ENCODE results near the gene KCNQ5.

KCNQ5 gene

DNA sequence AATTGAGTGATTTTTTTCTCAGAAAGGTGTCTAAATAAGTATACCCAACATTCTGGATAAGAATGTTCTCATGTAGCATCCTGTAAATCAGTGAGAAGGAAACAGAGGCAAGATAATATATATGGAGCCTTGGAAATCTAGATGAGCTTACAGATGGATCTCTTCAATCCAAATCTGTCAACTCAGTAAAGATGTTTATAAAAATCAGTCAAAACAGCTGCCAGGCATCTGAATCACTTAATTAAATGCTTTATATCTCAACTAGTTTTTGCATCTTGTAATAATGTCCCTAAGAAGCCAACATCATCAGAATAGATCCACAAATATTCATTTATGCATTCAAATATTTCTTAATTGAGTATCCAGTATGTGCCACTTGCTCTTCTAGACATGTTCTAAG is 303.3 kb downstream of the KCNQ5 start:
- no peaks in the 10 kb centered on the region for H3K27me3 ChIP-seq (ENCODE audit: low read depth, low read length)
- H3K9me3 ChIP-seq (ENCODE audit: insufficient read depth, low read length), result no peaks in the 10 kb centered on the region
- TF ChIP-seq, protein P1, sequence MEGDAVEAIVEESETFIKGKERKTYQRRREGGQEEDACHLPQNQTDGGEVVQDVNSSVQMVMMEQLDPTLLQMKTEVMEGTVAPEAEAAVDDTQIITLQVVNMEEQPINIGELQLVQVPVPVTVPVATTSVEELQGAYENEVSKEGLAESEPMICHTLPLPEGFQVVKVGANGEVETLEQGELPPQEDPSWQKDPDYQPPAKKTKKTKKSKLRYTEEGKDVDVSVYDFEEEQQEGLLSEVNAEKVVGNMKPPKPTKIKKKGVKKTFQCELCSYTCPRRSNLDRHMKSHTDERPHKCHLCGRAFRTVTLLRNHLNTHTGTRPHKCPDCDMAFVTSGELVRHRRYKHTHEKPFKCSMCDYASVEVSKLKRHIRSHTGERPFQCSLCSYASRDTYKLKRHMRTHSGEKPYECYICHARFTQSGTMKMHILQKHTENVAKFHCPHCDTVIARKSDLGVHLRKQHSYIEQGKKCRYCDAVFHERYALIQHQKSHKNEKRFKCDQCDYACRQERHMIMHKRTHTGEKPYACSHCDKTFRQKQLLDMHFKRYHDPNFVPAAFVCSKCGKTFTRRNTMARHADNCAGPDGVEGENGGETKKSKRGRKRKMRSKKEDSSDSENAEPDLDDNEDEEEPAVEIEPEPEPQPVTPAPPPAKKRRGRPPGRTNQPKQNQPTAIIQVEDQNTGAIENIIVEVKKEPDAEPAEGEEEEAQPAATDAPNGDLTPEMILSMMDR (IDR thresholded peaks at IDR 0.05; ENCODE audit: low read depth, low read length), result no peak
- no peak for TF ChIP-seq EZH2phosphoT487 (IDR thresholded peaks at IDR 0.05; ENCODE audit: low read depth)
- no peaks in the 10 kb centered on the region for H4K20me1 ChIP-seq (ENCODE audit: insufficient read depth, low read length)
- H2AFZ ChIP-seq (ENCODE audit: low read depth, low read length), result no peak overlapping the region
- H3K4me3 ChIP-seq (ENCODE audit: low read length), result no peak overlapping the region
- H3K4me2 ChIP-seq (ENCODE audit: low read length), result no peak overlapping the region
- H3K79me2 ChIP-seq (ENCODE audit: low read length), result no peaks in the 10 kb centered on the region
- H3K36me3 ChIP-seq (replicated peaks; ENCODE audit: low read depth, low read length), result no peaks in the 10 kb centered on the region
- H3K9ac ChIP-seq (ENCODE audit: low read length), result no peak overlapping the region
- H3K27ac ChIP-seq (ENCODE audit: low read length), result no peak overlapping the region
- no peaks in the 10 kb centered on the region for H3K4me1 ChIP-seq (ENCODE audit: low read length)

DNA sequence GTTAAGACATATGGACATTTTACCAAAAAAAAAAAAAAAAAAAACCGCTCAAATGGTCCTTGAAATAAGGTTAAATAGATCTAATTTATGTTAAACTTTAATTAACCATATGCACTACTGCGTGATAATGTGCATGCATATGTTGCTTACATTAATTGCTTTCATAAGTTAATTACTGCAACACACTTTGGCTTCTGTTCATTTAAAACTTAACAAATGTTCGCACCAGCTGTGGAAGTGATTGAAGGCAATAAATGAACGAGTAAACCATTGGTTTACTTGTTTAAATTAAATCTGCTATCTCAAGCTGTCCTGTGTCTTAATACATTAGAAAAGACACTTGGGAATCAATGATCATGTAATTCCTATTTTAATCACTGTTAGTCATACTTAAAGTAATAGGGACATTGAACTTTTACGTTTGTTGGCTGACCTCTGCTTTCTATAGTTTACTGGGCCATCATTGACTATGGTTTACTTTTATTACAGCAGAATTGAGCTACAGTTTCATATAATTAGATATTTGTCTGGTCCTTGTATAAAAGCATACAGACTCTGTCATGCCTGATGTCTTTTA is 308.8 kb downstream of the KCNQ5 start:
- Histone ChIP-seq H3K36me3 (replicated peaks; ENCODE audit: low read depth, low read length) (no peaks in the 10 kb centered on the region), H3K9me3 (ENCODE audit: insufficient read depth, low read length) (no peaks in the 10 kb centered on the region), H3K27me3 (ENCODE audit: low read depth, low read length) (no peaks in the 10 kb centered on the region), H3K4me1 (ENCODE audit: low read length) (no peaks in the 10 kb centered on the region), H3K79me2 (ENCODE audit: low read length) (no peaks in the 10 kb centered on the region), H4K20me1 (ENCODE audit: insufficient read depth, low read length) (no peaks in the 10 kb centered on the region), H3K4me2 (ENCODE audit: low read length) (no peak overlapping the region), H3K4me3 (ENCODE audit: low read length) (no peak overlapping the region), H3K27ac (ENCODE audit: low read length) (no peak overlapping the region), H2AFZ (ENCODE audit: low read depth, low read length) (no peak overlapping the region), H3K9ac (ENCODE audit: low read length) (no peak overlapping the region)
- TF ChIP-seq, protein P1 (IDR thresholded peaks at IDR 0.05; ENCODE audit: low read depth, low read length), result no peak
- TF ChIP-seq EZH2phosphoT487 (IDR thresholded peaks at IDR 0.05; ENCODE audit: low read depth), result no peak

DNA sequence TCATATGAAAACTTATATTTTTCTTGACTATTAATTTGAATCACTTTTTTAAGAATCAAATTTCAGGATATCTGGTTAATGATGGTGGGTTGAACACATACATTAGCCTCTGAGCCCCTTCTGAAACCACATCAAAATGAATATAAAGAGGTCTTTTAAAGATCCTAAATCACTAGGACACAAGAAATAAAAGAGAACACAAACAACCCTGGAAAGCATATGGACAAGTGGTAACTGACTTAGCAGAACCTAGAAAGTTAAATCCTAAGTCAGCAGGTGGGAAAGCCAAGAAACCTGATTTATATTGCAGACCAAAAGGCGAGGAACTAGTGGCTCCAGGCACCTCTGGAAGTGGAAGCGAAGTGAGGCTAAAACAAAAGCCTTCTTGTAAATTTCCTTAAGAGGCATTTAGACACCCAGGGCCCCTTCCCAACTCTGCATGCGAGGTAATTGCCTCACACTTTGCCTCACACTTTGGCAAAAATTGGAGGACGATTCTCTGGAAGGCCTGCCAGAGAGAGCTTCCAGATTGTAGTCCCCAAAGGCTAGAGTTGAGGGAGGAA is 309.5 kb downstream of the KCNQ5 start:
- no peaks in the 10 kb centered on the region for H3K36me3 ChIP-seq (replicated peaks; ENCODE audit: low read depth, low read length)
- no peak overlapping the region for H3K9ac ChIP-seq (ENCODE audit: low read length)
- no peaks in the 10 kb centered on the region for H4K20me1 ChIP-seq (ENCODE audit: insufficient read depth, low read length)
- TF ChIP-seq EZH2phosphoT487 (IDR thresholded peaks at IDR 0.05; ENCODE audit: low read depth), result no peak
- TF ChIP-seq, protein P1 (IDR thresholded peaks at IDR 0.05; ENCODE audit: low read depth, low read length), result no peak
- H2AFZ ChIP-seq (ENCODE audit: low read depth, low read length), result no peak overlapping the region
- H3K4me1 ChIP-seq (ENCODE audit: low read length), result no peaks in the 10 kb centered on the region
- H3K79me2 ChIP-seq (ENCODE audit: low read length), result no peaks in the 10 kb centered on the region
- H3K4me2 ChIP-seq (ENCODE audit: low read length), result no peak overlapping the region
- no peaks in the 10 kb centered on the region for H3K9me3 ChIP-seq (ENCODE audit: insufficient read depth, low read length)
- no peak overlapping the region for H3K4me3 ChIP-seq (ENCODE audit: low read length)
- no peak overlapping the region for H3K27ac ChIP-seq (ENCODE audit: low read length)
- no peaks in the 10 kb centered on the region for H3K27me3 ChIP-seq (ENCODE audit: low read depth, low read length)

DNA sequence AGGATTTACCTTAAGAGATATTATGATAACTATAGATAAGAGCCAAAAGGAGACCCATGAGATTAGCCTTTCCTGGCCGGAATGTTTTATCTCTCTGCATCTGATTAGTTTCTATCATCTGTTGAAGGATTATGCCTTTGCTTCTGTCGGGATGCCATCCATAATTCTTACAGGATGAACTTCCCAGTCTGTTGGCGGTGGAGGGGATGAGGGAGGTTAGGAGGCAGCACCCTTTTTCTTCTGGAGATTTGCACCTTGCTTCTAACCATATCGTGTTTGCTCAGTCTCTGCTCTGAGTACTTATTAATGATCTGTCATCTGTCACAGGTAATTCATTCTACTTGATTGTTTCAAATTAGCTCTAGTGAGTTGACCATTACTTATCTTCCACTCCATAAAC is 311.4 kb downstream of the KCNQ5 start:
- Histone ChIP-seq H3K27me3 (ENCODE audit: low read depth, low read length) (no peaks in the 10 kb centered on the region), H4K20me1 (ENCODE audit: insufficient read depth, low read length) (no peaks in the 10 kb centered on the region), H3K9me3 (ENCODE audit: insufficient read depth, low read length) (no peaks in the 10 kb centered on the region), H3K27ac (ENCODE audit: low read length) (no peak overlapping the region), H3K9ac (ENCODE audit: low read length) (no peak overlapping the region), H3K4me2 (ENCODE audit: low read length) (no peak overlapping the region), H3K4me1 (ENCODE audit: low read length) (no peaks in the 10 kb centered on the region), H2AFZ (ENCODE audit: low read depth, low read length) (no peak overlapping the region), H3K4me3 (ENCODE audit: low read length) (no peak overlapping the region), H3K36me3 (replicated peaks; ENCODE audit: low read depth, low read length) (no peaks in the 10 kb centered on the region), H3K79me2 (ENCODE audit: low read length) (no peaks in the 10 kb centered on the region)
- TF ChIP-seq EZH2phosphoT487 (IDR thresholded peaks at IDR 0.05; ENCODE audit: low read depth), result no peak
- TF ChIP-seq, protein P1 (IDR thresholded peaks at IDR 0.05; ENCODE audit: low read depth, low read length), result no peak
